K562 (cell line): Measurements from ENCODE around the gene ZDHHC6. TPM values are rescaled to one million over a fixed set of nuclear protein-coding genes. Genes with fewer than 3 reads are reported as not detected.

ENCODE experiments used
- AFF4 ChIP-seq: sonication (generic); formaldehyde crosslinking; IDR thresholded peaks from 2 replicates; pipeline ENCODE4 v1.8.0; 2023; ENCODE audit warnings: mild to moderate bottlenecking, missing genetic modification reagents
- ARHGAP35 ChIP-seq: fragments of 450-650 bp; IDR thresholded peaks from 2 replicates; pipeline ENCODE4 v1.6.1; 2018; ENCODE audit not compliant: partially characterized antibody
- CREM ChIP-seq: IDR thresholded peaks from 2 replicates; pipeline ENCODE4 v1.6.1; 2014; ENCODE audit warnings: antibody characterized with exemption, low read depth
- DDX20 ChIP-seq: fragments of 450-650 bp; IDR thresholded peaks from 2 replicates; pipeline ENCODE4 v1.6.1; 2016; ENCODE audit warnings: missing genetic modification characterization, low read depth, mild to moderate bottlenecking, missing compliant biosample characterization, moderate library complexity
- ETV5 ChIP-seq: sonication (generic); formaldehyde crosslinking; IDR thresholded peaks from 2 replicates; pipeline ENCODE4 v1.4.0; 2020; ENCODE audit warnings: low read depth, mild to moderate bottlenecking, missing genetic modification reagents
- EZH2 ChIP-seq: IDR thresholded peaks from 2 replicates; pipeline ENCODE4 v1.6.1; 2012; ENCODE audit warnings: low read depth, mild to moderate bottlenecking, inconsistent platforms, low read length, borderline replicate concordance
- HBP1 ChIP-seq: fragments of 450-650 bp; formaldehyde crosslinking; IDR thresholded peaks from 2 replicates; pipeline ENCODE4 v1.4.0; 2022; ENCODE audit warnings: missing genetic modification characterization
- HNRNPUL1 ChIP-seq: fragments of 200-400 bp; formaldehyde crosslinking; IDR thresholded peaks from 2 replicates; pipeline ENCODE4 v1.6.1; 2017; ENCODE audit warnings: low read length
- KAT7 ChIP-seq: sonication (generic); formaldehyde crosslinking; IDR thresholded peaks from 2 replicates; pipeline ENCODE4 v1.8.0; 2022; ENCODE audit warnings: missing genetic modification reagents, mild to moderate bottlenecking, borderline replicate concordance
- KDM5B ChIP-seq: fragments of 200-600 bp; sonication (generic); IDR thresholded peaks from 2 replicates; pipeline ENCODE4 v1.6.1; 2012; ENCODE audit warnings: low read depth, mild to moderate bottlenecking, moderate library complexity, low read length, control low read depth, inconsistent platforms; ENCODE audit not compliant: insufficient replicate concordance
- NFRKB ChIP-seq: fragments of 450-650 bp; IDR thresholded peaks from 2 replicates; pipeline ENCODE4 v1.6.1; 2016; ENCODE audit warnings: low read depth
- NR2F6 ChIP-seq: fragments of 450-650 bp; formaldehyde crosslinking; IDR thresholded peaks from 2 replicates; pipeline ENCODE4 v1.4.0; 2020; ENCODE audit warnings: mild to moderate bottlenecking
- POLR2G ChIP-seq: fragments of 200-400 bp; formaldehyde crosslinking; IDR thresholded peaks from 2 replicates; pipeline ENCODE4 v1.6.1; 2017; ENCODE audit warnings: low read depth, mild to moderate bottlenecking, antibody characterized with exemption, low read length, moderate library complexity
- SAP30 ChIP-seq: fragments of 200-600 bp; sonication (generic); IDR thresholded peaks from 2 replicates; pipeline ENCODE4 v1.6.1; 2012; ENCODE audit warnings: borderline replicate concordance, low read depth, mild to moderate bottlenecking, moderate library complexity, low read length, control low read depth, inconsistent platforms; ENCODE audit not compliant: insufficient read depth, poor library complexity, severe bottlenecking
- ZBTB8A ChIP-seq: fragments of 450-650 bp; IDR thresholded peaks from 2 replicates; pipeline ENCODE4 v1.6.1; 2018; ENCODE audit warnings: mild to moderate bottlenecking, moderate library complexity; ENCODE audit not compliant: partially characterized antibody
- ZKSCAN3 ChIP-seq: fragments of 250-450 bp; sonication (Bioruptor Pico); IDR thresholded peaks from 2 replicates; pipeline ENCODE4 v1.4.0; 2020
- ZNF134 ChIP-seq: fragments of 250-450 bp; sonication (Bioruptor Pico); conservative IDR thresholded peaks from 2 replicates; pipeline ENCODE4 v1.4.0; 2020
- polyA plus RNA-seq, 8 experiments: library from polyadenylated mRNA; depleted of rRNA in 4 of 8; stranded (reverse) in 5 of 8; unstranded in 3 of 8; fragments of >200 nt; fragmentation: Nextera tagmentation in 2 of 8; fragmentation: Illumina TruSeq in 1 of 8; extraction: Ambion mirVana in 2 of 8; extraction: Trizol in 1 of 8; gene quantifications; 2 replicates each; pipeline versions ENCODE4 v1.2.1 to v1.2.3, GENCODE V29; 2011 to 2014; ENCODE audit warnings: inconsistent platforms in 1 of 8, missing spikeins in 1 of 8
- total RNA-seq, 7 experiments: library from RNA; depleted of rRNA in 6 of 7; stranded (reverse); fragments of >200 nt in 6 of 7; fragmentation: Illumina TruSeq in 2 of 7; extraction: Trizol in 2 of 7; gene quantifications; 2 replicates each; pipeline versions ENCODE4 v1.2.1 to v1.2.3, GENCODE V29; 2011 to 2021; ENCODE audit warnings: low replicate concordance in 1 of 7
- TF ChIP-seq, protein P1 (sequence below), 3 experiments: IDR thresholded peaks in 2 of 3; conservative IDR thresholded peaks in 1 of 3; 2 replicates each; pipeline ENCODE4 v1.5.1; 2011 to 2012; ENCODE audit warnings: low read length in 3 of 3, mild to moderate bottlenecking in 3 of 3, control low read depth in 2 of 3, improper control_type of control experiment in 1 of 3, inconsistent platforms in 1 of 3, low read depth in 1 of 3, mixed read lengths in 1 of 3, moderate library complexity in 1 of 3; ENCODE audit not compliant: insufficient read depth in 2 of 3
- TF ChIP-seq, protein P2 (sequence below): fragments of 250-450 bp; sonication (Bioruptor Pico); IDR thresholded peaks from 2 replicates; pipeline ENCODE4 v1.4.0; 2020

The ZDHHC6 gene
- total and polyA plus RNA-seq, 9 of the 15 experiments (the other 6 are each of a cell fraction or from before 2014, with no cell fraction given): 13.6 to 30.5 (median 21.5) TPM

DNA sequence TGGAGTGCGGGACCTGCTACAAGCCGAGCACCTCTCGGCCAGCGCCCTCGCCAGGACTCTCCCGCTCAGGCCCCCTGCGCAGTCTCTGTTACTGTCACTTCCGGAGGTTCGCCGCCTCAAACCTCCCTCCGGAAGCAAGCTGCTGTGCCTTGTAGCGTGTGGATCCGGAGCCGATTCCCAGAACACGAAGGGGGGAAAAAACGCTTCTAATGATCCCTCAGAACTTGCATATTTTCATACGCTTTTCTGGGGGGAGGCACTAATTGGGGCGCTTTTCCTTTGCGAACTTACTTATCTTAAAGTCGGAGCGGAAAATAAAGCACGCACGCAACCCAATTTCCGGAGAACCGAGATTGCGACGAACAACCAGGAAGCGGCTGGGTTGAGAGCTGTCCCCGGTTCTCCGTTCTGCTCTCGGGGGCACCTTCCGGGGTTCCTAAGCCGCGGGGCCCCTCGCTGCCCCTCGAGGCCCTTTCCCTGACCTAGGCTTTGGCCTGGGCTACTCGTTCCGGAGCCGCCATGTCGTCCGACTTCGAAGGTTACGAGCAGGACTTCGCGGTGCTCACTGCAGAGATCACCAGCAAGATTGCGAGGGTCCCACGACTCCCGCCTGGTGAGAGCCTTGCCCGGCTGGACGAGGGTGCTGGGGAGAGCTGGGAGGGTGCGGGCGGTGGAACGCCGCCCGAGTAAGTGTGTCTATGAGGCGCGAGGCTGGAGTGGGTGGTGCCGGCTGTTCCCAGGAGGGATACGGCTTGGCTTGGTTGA lies at the start of gene ZDHHC6, which contains the start of gene VTI1A (continued):
- TF ChIP-seq, protein P1, sequence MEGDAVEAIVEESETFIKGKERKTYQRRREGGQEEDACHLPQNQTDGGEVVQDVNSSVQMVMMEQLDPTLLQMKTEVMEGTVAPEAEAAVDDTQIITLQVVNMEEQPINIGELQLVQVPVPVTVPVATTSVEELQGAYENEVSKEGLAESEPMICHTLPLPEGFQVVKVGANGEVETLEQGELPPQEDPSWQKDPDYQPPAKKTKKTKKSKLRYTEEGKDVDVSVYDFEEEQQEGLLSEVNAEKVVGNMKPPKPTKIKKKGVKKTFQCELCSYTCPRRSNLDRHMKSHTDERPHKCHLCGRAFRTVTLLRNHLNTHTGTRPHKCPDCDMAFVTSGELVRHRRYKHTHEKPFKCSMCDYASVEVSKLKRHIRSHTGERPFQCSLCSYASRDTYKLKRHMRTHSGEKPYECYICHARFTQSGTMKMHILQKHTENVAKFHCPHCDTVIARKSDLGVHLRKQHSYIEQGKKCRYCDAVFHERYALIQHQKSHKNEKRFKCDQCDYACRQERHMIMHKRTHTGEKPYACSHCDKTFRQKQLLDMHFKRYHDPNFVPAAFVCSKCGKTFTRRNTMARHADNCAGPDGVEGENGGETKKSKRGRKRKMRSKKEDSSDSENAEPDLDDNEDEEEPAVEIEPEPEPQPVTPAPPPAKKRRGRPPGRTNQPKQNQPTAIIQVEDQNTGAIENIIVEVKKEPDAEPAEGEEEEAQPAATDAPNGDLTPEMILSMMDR (IDR thresholded peaks at IDR 0.05 in 2 of 3, conservative IDR thresholded peaks at IDR 0.05 in 1 of 3; ENCODE audit: insufficient read depth in 2 of 3, low read depth in 1 of 3, low read length in 3 of 3): peak; percentile 32 to 37 (median 36); a peak in 2 of 6 replicates
- TF ChIP-seq NR2F6 (CRISPR knock-in tag) (no peak), NFRKB (peak; percentile 69; the same call in 1 of the 2 replicates), ETV5 (CRISPR knock-in tag) (peak; percentile 26; the same call in 1 of the 2 replicates), HNRNPUL1 (no peak), POLR2G (peak; percentile 88), ZBTB8A (no peak), KDM5B (no peak), AFF4 (CRISPR knock-in tag) (no peak), ZNF134 (CRISPR knock-in tag) (no peak), DDX20 (no peak), CREM (peak; percentile 47; the same call in 1 of the 2 replicates), HBP1 (CRISPR knock-in tag) (no peak), KAT7 (CRISPR knock-in tag) (0 out of 2 replicates have a peak, but pooled peaks have one; percentile 44), SAP30 (peak; percentile 28), ZKSCAN3 (no peak), EZH2 (no peak), ARHGAP35 (no peak)
- TF ChIP-seq, protein P2, sequence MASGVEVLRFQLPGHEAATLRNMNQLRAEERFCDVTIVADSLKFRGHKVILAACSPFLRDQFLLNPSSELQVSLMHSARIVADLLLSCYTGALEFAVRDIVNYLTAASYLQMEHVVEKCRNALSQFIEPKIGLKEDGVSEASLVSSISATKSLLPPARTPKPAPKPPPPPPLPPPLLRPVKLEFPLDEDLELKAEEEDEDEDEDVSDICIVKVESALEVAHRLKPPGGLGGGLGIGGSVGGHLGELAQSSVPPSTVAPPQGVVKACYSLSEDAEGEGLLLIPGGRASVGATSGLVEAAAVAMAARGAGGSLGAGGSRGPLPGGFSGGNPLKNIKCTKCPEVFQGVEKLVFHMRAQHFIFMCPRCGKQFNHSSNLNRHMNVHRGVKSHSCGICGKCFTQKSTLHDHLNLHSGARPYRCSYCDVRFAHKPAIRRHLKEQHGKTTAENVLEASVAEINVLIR: peak; percentile 62
